Tibial nerve (tissue), 4 donors: ENCODE data around the gene FRMPD1. TPM values are rescaled to one million over a fixed set of nuclear protein-coding genes. Genes with fewer than 3 reads are reported as not detected.

Source experiments
- DNase-seq, 2 donors: peaks; one replicate each; pipeline ENCODE4 v3.0.0-alpha.2; 2019; ENCODE audit warnings: low spot score in 2 of 2
- H3K27ac ChIP-seq, 4 donors: fragments of 200-600 bp; sonication (generic) in 3 of 4; one replicate each; pipeline ENCODE4 v1.5.1; 2017 to 2019; ENCODE audit warnings: mild to moderate bottlenecking in 1 of 4
- H3K27me3 ChIP-seq, 2 donors: fragments of 200-600 bp; sonication (generic) in 1 of 2; one replicate each; pipeline versions ENCODE4 v1.5.1 to v1.6.0; 2017 to 2019
- H3K36me3 ChIP-seq, 3 donors: fragments of 200-600 bp; sonication (generic); one replicate each; pipeline ENCODE4 v1.5.1; 2018 to 2019
- H3K4me1 ChIP-seq, 4 donors: fragments of 200-600 bp; sonication (generic) in 3 of 4; one replicate each; pipeline ENCODE4 v1.5.1; 2017 to 2019
- H3K4me3 ChIP-seq, 4 donors: fragments of 200-600 bp; sonication (generic) in 3 of 4; one replicate each; pipeline ENCODE4 v1.5.1; 2017 to 2019; ENCODE audit warnings: mild to moderate bottlenecking in 1 of 4, moderate library complexity in 1 of 4
- H3K9me3 ChIP-seq, 4 donors: fragments of 200-600 bp; sonication (generic) in 3 of 4; one replicate each; pipeline ENCODE4 v1.5.1; 2017 to 2019
- CTCF ChIP-seq, 5 experiments: fragments of 200-600 bp in 3 of 5; fragments of 450-650 bp in 2 of 5; sonication (generic) in 3 of 5; IDR thresholded peaks; one replicate each; pipeline ENCODE4 v1.5.1; 2016 to 2019; ENCODE audit warnings: antibody characterized with exemption in 5 of 5, mild to moderate bottlenecking in 3 of 5, moderate library complexity in 2 of 5
- EP300 ChIP-seq, 2 donors: sonication (generic); formaldehyde crosslinking; IDR thresholded peaks; one replicate each; pipeline ENCODE4 v1.6.1; 2017; ENCODE audit warnings: antibody characterized with exemption in 2 of 2, mild to moderate bottlenecking in 1 of 2
- POLR2A ChIP-seq, 2 donors: fragments of 450-650 bp; IDR thresholded peaks; one replicate each; pipeline ENCODE4 v1.6.1; 2017; ENCODE audit warnings: antibody characterized with exemption in 2 of 2, mild to moderate bottlenecking in 2 of 2, moderate library complexity in 2 of 2
- WGBS, 2 donors: methylation state at CpG; one replicate each; pipeline ENCODE4 v1.1.5; 2018; 5-methylcytosine and 5-hydroxymethylcytosine counted together
- total RNA-seq, 4 donors: library from RNA; depleted of rRNA; stranded (reverse); fragments of >200 nt; gene quantifications; one replicate each; pipeline ENCODE4 v1.1.0, GENCODE V29; 2016

FRMPD1 gene
- total RNA-seq, 4 donors from 2014 or later: 0.30 to 1.6 (median 0.42) TPM; not detected in 1

- DNase-seq: no peak
- H3K4me1 ChIP-seq: no peaks in the 10 kb centered on the region
- WGBS, 2 donors: 67 to 74% methylated on average over 6 of the region's 6 CpGs
- no peaks in the 10 kb centered on the region for H3K9me3 ChIP-seq
- no peak for TF ChIP-seq CTCF (IDR thresholded peaks at IDR 0.05)
- no peak overlapping the region for H3K4me3 ChIP-seq
- no peak overlapping the region for H3K27ac ChIP-seq
- H3K27me3 ChIP-seq: no peaks in the 10 kb centered on the region
- H3K36me3 ChIP-seq: no peaks in the 10 kb centered on the region
These were observed 40.9 kb upstream of the FRMPD1 start for GRCh38 chr9:37609735-37610397.

- WGBS, 2 donors: 68 to 70% methylated on average over 6 of the region's 6 CpGs
- H3K27ac ChIP-seq: no peak overlapping the region
- no peak for DNase-seq
- H3K4me1 ChIP-seq: no peaks in the 10 kb centered on the region
- no peaks in the 10 kb centered on the region for H3K9me3 ChIP-seq
- TF ChIP-seq EP300 (IDR thresholded peaks at IDR 0.05): no peak
- TF ChIP-seq CTCF (IDR thresholded peaks at IDR 0.05): no peak
- TF ChIP-seq POLR2A (IDR thresholded peaks at IDR 0.05): no peak
- H3K36me3 ChIP-seq: no peaks in the 10 kb centered on the region
- H3K4me3 ChIP-seq: no peak overlapping the region
- no peaks in the 10 kb centered on the region for H3K27me3 ChIP-seq
These were observed 39.7 kb upstream of the FRMPD1 start for GRCh38 chr9:37611014-37611413.

- H3K9me3 ChIP-seq: no peaks in the 10 kb centered on the region
- H3K4me1 ChIP-seq: no peaks in the 10 kb centered on the region
- H3K4me3 ChIP-seq: no peak overlapping the region
- 37 to 50% methylated on average over 1 of the region's 1 CpG for WGBS, 2 donors
- no peak overlapping the region for H3K27ac ChIP-seq
- no peak for DNase-seq
- H3K36me3 ChIP-seq: no peaks in the 10 kb centered on the region
- no peak for TF ChIP-seq CTCF (IDR thresholded peaks at IDR 0.05)
- no peak for TF ChIP-seq POLR2A (IDR thresholded peaks at IDR 0.05)
- no peak for TF ChIP-seq EP300 (IDR thresholded peaks at IDR 0.05)
- H3K27me3 ChIP-seq: no peaks in the 10 kb centered on the region
These were observed 38.8 kb upstream of the FRMPD1 start for GRCh38 chr9:37611961-37612360.

GRCh38 chr9:37617161-37617560 lies 33.6 kb upstream of the FRMPD1 start:
- TF ChIP-seq CTCF (IDR thresholded peaks at IDR 0.05): no peak
- TF ChIP-seq EP300 (IDR thresholded peaks at IDR 0.05): no peak
- TF ChIP-seq POLR2A (IDR thresholded peaks at IDR 0.05): no peak
- Histone ChIP-seq H3K4me1 (no peaks in the 10 kb centered on the region), H3K36me3 (no peaks in the 10 kb centered on the region), H3K9me3 (no peaks in the 10 kb centered on the region), H3K4me3 (no peak overlapping the region), H3K27me3 (no peaks in the 10 kb centered on the region), H3K27ac (no peak overlapping the region)
- 77 to 80% methylated on average over 2 of the region's 2 CpGs for WGBS, 2 donors
- no peak for DNase-seq

GRCh38 chr9:37617832-37618231 lies 32.9 kb upstream of the FRMPD1 start:
- Histone ChIP-seq H3K4me3 (no peak overlapping the region), H3K9me3 (no peaks in the 10 kb centered on the region), H3K27me3 (no peaks in the 10 kb centered on the region), H3K27ac (no peak overlapping the region), H3K36me3 (no peaks in the 10 kb centered on the region), H3K4me1 (no peaks in the 10 kb centered on the region)
- no peak for TF ChIP-seq POLR2A (IDR thresholded peaks at IDR 0.05)
- no peak for TF ChIP-seq CTCF (IDR thresholded peaks at IDR 0.05)
- WGBS, 2 donors: 31 to 36% methylated on average over 4 of the region's 4 CpGs
- no peak for DNase-seq
